GM19372 (cell line): ENCODE measurements around the gene DUSP15.
"Not testable (repeated sequence)": the region's sequence is repeated elsewhere in the genome, so short reads cannot be mapped to it uniquely, and the experiment has no call there.

Experiments used
- ATAC-seq: cut with Tn5 transposase; IDR thresholded peaks from one replicate; pipeline ENCODE4 v1.9.1; 2021; ENCODE audit warnings: mild to moderate bottlenecking, low read depth, moderate library complexity; ENCODE audit not compliant: unreplicated experiment

The DUSP15 gene

GRCh38 chr20:31869942-31870725 is at the start of gene DUSP15, which contains the start of gene TTLL9:
Gene DUSP15, minus strand, starts transcription at chr20:31870527. Its CDS starts 190 bp downstream, at chr20:31870337.
Gene TTLL9, plus strand, starts transcription at chr20:31870634. Its CDS starts 493 bp downstream, at chr20:31871127.
- peak; percentile 47 for ATAC-seq

GRCh38 chr20:31919410-31920155 is 49.3 kb upstream of the DUSP15 start:
- ATAC-seq = no peak

- ATAC-seq = no peak
These were observed 48.3 kb upstream of the DUSP15 start for GRCh38 chr20:31918466-31919105.

- not testable (repeated sequence) for ATAC-seq
These were observed 47.7 kb upstream of the DUSP15 start for GRCh38 chr20:31917962-31918412.

- ATAC-seq = no peak
These were observed 46.4 kb upstream of the DUSP15 start for GRCh38 chr20:31916708-31917107.

GRCh38 chr20:31915491-31916280 is 45.4 kb upstream of the DUSP15 start:
- no peak for ATAC-seq

GRCh38 chr20:31914170-31914569 is 43.8 kb upstream of the DUSP15 start:
- ATAC-seq = no peak

GRCh38 chr20:31913431-31914157 is 43.3 kb upstream of the DUSP15 start:
- no peak for ATAC-seq

- ATAC-seq = no peak
These were observed 39.9 kb upstream of the DUSP15 start for GRCh38 chr20:31910071-31910803.

- ATAC-seq = no peak
These were observed 39.1 kb upstream of the DUSP15 start for GRCh38 chr20:31909253-31910070.

GRCh38 chr20:31908424-31908823 is 38.1 kb upstream of the DUSP15 start:
- ATAC-seq = no peak

- no peak for ATAC-seq
These were observed 37.7 kb upstream of the DUSP15 start for GRCh38 chr20:31908016-31908415.

- no peak for ATAC-seq
These were observed 36.7 kb upstream of the DUSP15 start for GRCh38 chr20:31907046-31907445.

- no peak for ATAC-seq
These were observed 35.7 kb upstream of the DUSP15 start for GRCh38 chr20:31906001-31906400.

GRCh38 chr20:31903627-31904386 is 33.5 kb upstream of the DUSP15 start:
- ATAC-seq = no peak

- no peak for ATAC-seq
These were observed 31.3 kb upstream of the DUSP15 start for GRCh38 chr20:31901615-31902014.

GRCh38 chr20:31897541-31897940 is 27.2 kb upstream of the DUSP15 start:
- ATAC-seq = no peak
